ENCODE measurements around the gene COL19A1.
"Not testable (repeated sequence)": the region's sequence is repeated elsewhere in the genome, so short reads cannot be mapped to it uniquely, and the experiment has no call there.

The COL19A1 gene

GRCh38 chr6:69866351-69866769 lies at the start of gene COL19A1:
COL19A1 (plus strand) TSS chr6:69866556; CDS start chr6:69879568, 13,012 bp downstream.
- DNase-seq (ENCODE audit: low read depth), result peak; percentile 73
- TF ChIP-seq CTCF (IDR thresholded peaks at IDR 0.05; ENCODE audit: insufficient read depth, low read depth, low read length, missing control alignments), result no peak
- peak within 1 kb of the TSS; percentile 88 for H3K4me3 ChIP-seq (ENCODE audit: low read depth, low read length)

DNA sequence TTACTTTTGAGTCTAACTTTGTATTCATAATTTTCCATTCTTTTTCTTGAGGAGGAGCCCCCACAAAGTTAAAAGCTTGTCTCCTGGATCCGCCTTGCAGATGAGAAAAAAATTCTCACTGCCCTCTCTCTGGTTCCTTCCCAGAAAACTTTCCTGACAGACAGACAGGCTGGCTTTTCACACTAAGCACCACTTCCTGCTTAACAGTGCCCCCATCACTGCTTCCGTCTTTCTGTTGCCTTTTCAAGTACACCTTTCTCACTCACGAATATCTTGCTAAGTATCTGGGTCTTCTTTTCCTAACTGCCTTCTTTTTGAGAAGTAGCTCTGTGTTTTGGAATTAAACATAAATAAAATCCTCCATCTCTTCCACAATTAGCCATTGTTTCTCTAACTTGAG lies 49.8 kb upstream of the COL19A1 start:
- no peak overlapping the region for H3K4me3 ChIP-seq (ENCODE audit: low read depth, low read length)
- peak; percentile 56 for DNase-seq (ENCODE audit: low read depth)

DNA sequence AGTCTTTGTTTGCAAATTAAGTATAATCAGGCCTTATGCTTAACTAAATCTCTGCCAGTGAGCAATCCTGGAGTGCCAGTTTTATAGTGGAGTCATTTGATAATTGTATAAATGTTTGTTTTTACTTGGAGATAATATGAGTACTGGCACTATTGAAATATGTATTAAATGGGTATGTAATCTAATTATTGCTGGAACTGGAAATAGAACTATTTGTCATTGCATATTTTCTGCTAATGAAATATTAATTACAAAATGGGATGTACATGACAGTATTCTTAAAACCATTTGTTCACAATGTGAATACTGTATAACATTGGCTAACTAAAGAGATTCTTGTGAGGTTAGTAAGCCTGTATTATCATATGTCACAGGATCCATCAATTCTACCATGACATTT lies 49.0 kb upstream of the COL19A1 start:
- TF ChIP-seq CTCF (IDR thresholded peaks at IDR 0.05; ENCODE audit: insufficient read depth, low read depth, low read length, missing control alignments), result no peak
- H3K4me3 ChIP-seq (ENCODE audit: low read depth, low read length), result no peak overlapping the region
- no peak for DNase-seq (ENCODE audit: low read depth)

More for the DNA sequence above, 49.8 kb upstream of the COL19A1 start:
- no peak for TF ChIP-seq CTCF (IDR thresholded peaks at IDR 0.05; ENCODE audit: insufficient read depth, low read depth, low read length, missing control alignments)

- H3K4me3 ChIP-seq (ENCODE audit: low read depth, low read length), result no peak overlapping the region
- TF ChIP-seq CTCF (IDR thresholded peaks at IDR 0.05; ENCODE audit: insufficient read depth, low read depth, low read length, missing control alignments), result no peak
- DNase-seq (ENCODE audit: low read depth), result no peak
Observed at GRCh38 chr6:69818223-69818930, 48.0 kb upstream of the COL19A1 start.

GRCh38 chr6:69819138-69819537 lies 47.2 kb upstream of the COL19A1 start:
- no peak overlapping the region for H3K4me3 ChIP-seq (ENCODE audit: low read depth, low read length)
- no peak for DNase-seq (ENCODE audit: low read depth)
- TF ChIP-seq CTCF (IDR thresholded peaks at IDR 0.05; ENCODE audit: insufficient read depth, low read depth, low read length, missing control alignments), result no peak

- no peak overlapping the region for H3K4me3 ChIP-seq (ENCODE audit: low read depth, low read length)
- TF ChIP-seq CTCF (IDR thresholded peaks at IDR 0.05; ENCODE audit: insufficient read depth, low read depth, low read length, missing control alignments), result no peak
- no peak for DNase-seq (ENCODE audit: low read depth)
Observed at GRCh38 chr6:69820018-69820417, 46.3 kb upstream of the COL19A1 start.

- H3K4me3 ChIP-seq (ENCODE audit: low read depth, low read length), result no peak overlapping the region
- no peak for TF ChIP-seq CTCF (IDR thresholded peaks at IDR 0.05; ENCODE audit: insufficient read depth, low read depth, low read length, missing control alignments)
- DNase-seq (ENCODE audit: low read depth), result no peak
Observed at GRCh38 chr6:69820438-69820837, 45.9 kb upstream of the COL19A1 start.

DNA sequence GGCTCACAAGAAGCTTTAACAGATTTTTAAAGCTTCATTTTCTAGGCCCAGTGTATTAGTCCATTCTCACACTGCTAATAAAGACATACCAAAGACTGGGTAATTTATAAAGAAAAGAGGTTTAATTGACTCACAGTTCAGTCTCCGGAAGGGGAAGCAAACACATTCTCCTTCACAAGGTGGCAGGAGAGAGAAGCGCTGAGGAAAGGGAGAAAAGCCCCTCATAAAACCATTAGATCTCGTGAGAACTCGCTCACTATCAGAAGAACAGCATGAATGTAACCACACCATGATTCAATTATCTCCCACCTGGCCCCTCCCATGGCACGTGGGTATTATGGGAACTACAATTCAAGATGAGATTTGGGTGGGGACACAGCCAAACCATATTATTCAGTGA lies 42.0 kb upstream of the COL19A1 start:
- not testable (repeated sequence) for DNase-seq (ENCODE audit: low read depth); H3K4me3 ChIP-seq (ENCODE audit: low read depth, low read length)

All from GM12865 (cell line).